ENCODE data around the gene ABLIM3. TPM values are rescaled to one million over a fixed set of nuclear protein-coding genes. Genes with fewer than 3 reads are reported as not detected.

ABLIM3 gene
- total and polyA plus RNA-seq, 2 of the 8 experiments (the other 6 are each of a cell fraction or from before 2014, with no cell fraction given), result 0.36 to 0.56 TPM

GRCh38 chr5:149274939-149275338, 133.6 kb downstream of the ABLIM3 start (continued):
- TF ChIP-seq RFX5 (IDR thresholded peaks at IDR 0.05; ENCODE audit: borderline replicate concordance, low read depth, low read length) (no peak), POLR2A (IDR thresholded peaks at IDR 0.05; ENCODE audit: control extremely low read depth in 1 of 2, low read depth in 2 of 2, low read length in 2 of 2) (no peak), TBP (IDR thresholded peaks at IDR 0.05; ENCODE audit: low read depth, low read length) (no peak), SP2 (IDR thresholded peaks at IDR 0.05; ENCODE audit: low read length) (no peak)
